H1 (cell line): Measurements from ENCODE around the gene SHANK1. TPM values are rescaled to one million over a fixed set of nuclear protein-coding genes. Genes with fewer than 3 reads are reported as not detected.

Experiments
- RAD21 ChIP-seq, 2 experiments: IDR thresholded peaks in 1 of 2; conservative IDR thresholded peaks in 1 of 2; 2 replicates each; pipeline ENCODE4 v1.6.1; 2011; ENCODE audit warnings: low read depth in 2 of 2, low read length in 2 of 2, improper control_type of control experiment in 1 of 2, inconsistent platforms in 1 of 2, mild to moderate bottlenecking in 1 of 2, moderate library complexity in 1 of 2
- TBP ChIP-seq: IDR thresholded peaks from 2 replicates; pipeline ENCODE4 v1.6.1; 2011; ENCODE audit warnings: low read depth, low read length, improper control_type of control experiment
- polyA plus RNA-seq, 7 experiments: library from polyadenylated mRNA; depleted of rRNA in 3 of 7; stranded (reverse) in 5 of 7; unstranded in 2 of 7; fragments of >200 nt in 5 of 7; fragments of 200-250 nt in 2 of 7; gene quantifications; 1 replicate in 5 of 7; 2 replicates in 1 of 7; 4 replicates in 1 of 7; pipeline versions ENCODE4 v1.2.1 to v1.2.3, GENCODE V29; 2011 to 2013; ENCODE audit warnings: missing spikeins in 2 of 7, mixed read lengths in 2 of 7
- total RNA-seq: library from RNA; stranded (reverse); fragmentation: NEBNext Ultra II Directional; extraction: Animal tissue kit (Norgen Biotek cat#: 25700); gene quantifications from 2 replicates; pipeline ENCODE4 v1.2.1, GENCODE V29; 2021

Gene SHANK1
- total and polyA plus RNA-seq, 2 of the 8 experiments (the other 6 are each of a cell fraction or from before 2014, with no cell fraction given), result 1.1 to 3.7 TPM

- TF ChIP-seq RAD21 (IDR thresholded peaks at IDR 0.05 in 1 of 2, conservative IDR thresholded peaks at IDR 0.05 in 1 of 2; ENCODE audit: low read depth in 2 of 2, low read length in 2 of 2) (peak; percentile 45 to 49), TBP (no peak)
These were observed 50.1 kb downstream of the SHANK1 start (continued) for GRCh38 chr19:50669302-50670101.
